K562 (cell line): ENCODE results near the gene ATF5. TPM values are rescaled to one million over a fixed set of nuclear protein-coding genes. Genes with fewer than 3 reads are reported as not detected.

ENCODE experiments used
- ATF7 ChIP-seq: fragments of 450-650 bp; IDR thresholded peaks from 2 replicates; pipeline ENCODE4 v1.7.1; 2014; ENCODE audit warnings: mild to moderate bottlenecking, moderate library complexity
- BACH1 ChIP-seq: fragments of 200-800 bp; sonication (Bioruptor generic); IDR thresholded peaks from 2 replicates; pipeline ENCODE4 v1.6.1; 2016; ENCODE audit warnings: missing genetic modification characterization, missing compliant biosample characterization
- BRD9 ChIP-seq: fragments of 450-650 bp; IDR thresholded peaks from 2 replicates; pipeline ENCODE4 v1.6.1; 2018; ENCODE audit warnings: low read depth; ENCODE audit not compliant: partially characterized antibody
- CEBPB ChIP-seq: fragments of 450-650 bp; IDR thresholded peaks from 2 replicates; pipeline ENCODE4 v1.6.1; 2016; ENCODE audit warnings: missing genetic modification characterization, missing compliant biosample characterization
- E2F3 ChIP-seq: fragments of 250-450 bp; sonication (Bioruptor Pico); IDR thresholded peaks from 2 replicates; pipeline ENCODE4 v1.4.0; 2020; ENCODE audit warnings: mild to moderate bottlenecking
- FOXJ2 ChIP-seq: fragments of 200-800 bp; sonication (Bioruptor generic); IDR thresholded peaks from 2 replicates; pipeline ENCODE4 v1.6.1; 2016; ENCODE audit warnings: missing genetic modification characterization, missing compliant biosample characterization
- HEY1 ChIP-seq: fragments of 250-450 bp; sonication (Bioruptor Pico); IDR thresholded peaks from 2 replicates; pipeline ENCODE4 v1.5.0; 2020; ENCODE audit warnings: mild to moderate bottlenecking, moderate library complexity, borderline replicate concordance
- KAT7 ChIP-seq: sonication (generic); formaldehyde crosslinking; IDR thresholded peaks from 2 replicates; pipeline ENCODE4 v1.8.0; 2022; ENCODE audit warnings: missing genetic modification reagents, mild to moderate bottlenecking, borderline replicate concordance
- MAZ ChIP-seq, 2 experiments: fragments of 450-650 bp in 1 of 2; sonication (generic) in 1 of 2; formaldehyde crosslinking; IDR thresholded peaks in 1 of 2; conservative IDR thresholded peaks in 1 of 2; 2 replicates each; pipeline versions ENCODE4 v1.4.0 to v1.5.0; 2020; ENCODE audit warnings: mild to moderate bottlenecking in 1 of 2, missing genetic modification reagents in 1 of 2
- MYC ChIP-seq, 2 experiments: fragments of 250-450 bp in 1 of 2; sonication (Bioruptor Pico) in 1 of 2; IDR thresholded peaks; 2 replicates each; pipeline versions ENCODE4 v1.5.1 to v1.6.1; 2012 to 2021; ENCODE audit warnings: low read depth in 2 of 2, borderline replicate concordance in 1 of 2, improper control_type of control experiment in 1 of 2, low read length in 1 of 2, mild to moderate bottlenecking in 1 of 2, moderate library complexity in 1 of 2
- PHB ChIP-seq: fragments of 250-450 bp; sonication (Bioruptor Pico); IDR thresholded peaks from 2 replicates; pipeline ENCODE4 v1.5.0; 2021
- POLR3A ChIP-seq: IDR thresholded peaks from 2 replicates; pipeline ENCODE4 v1.6.1; 2011; ENCODE audit warnings: borderline replicate concordance, mild to moderate bottlenecking, moderate library complexity; ENCODE audit not compliant: insufficient read length, insufficient read depth; ENCODE audit errors: extremely low read depth
- RBFOX2 ChIP-seq: fragments of 200-400 bp; formaldehyde crosslinking; IDR thresholded peaks from 2 replicates; pipeline ENCODE4 v1.6.1; 2017; ENCODE audit warnings: low read depth, mild to moderate bottlenecking, low read length, moderate library complexity
- RCOR1 ChIP-seq, 2 experiments: IDR thresholded peaks; 2 replicates each; pipeline ENCODE4 v1.6.1; 2012; ENCODE audit warnings: low read depth in 2 of 2, low read length in 2 of 2, borderline replicate concordance in 1 of 2, improper control_type of control experiment in 1 of 2
- RNF2 ChIP-seq: sonication (generic); IDR thresholded peaks from 2 replicates; pipeline ENCODE4 v1.6.1; 2016
- TEAD2 ChIP-seq: fragments of 450-650 bp; IDR thresholded peaks from 2 replicates; pipeline ENCODE4 v1.6.1; 2016; ENCODE audit warnings: missing genetic modification characterization, control low read depth, missing compliant biosample characterization
- TOE1 ChIP-seq, 2 experiments: fragments of 450-650 bp in 1 of 2; sonication (generic) in 1 of 2; formaldehyde crosslinking in 1 of 2; IDR thresholded peaks; 2 replicates each; pipeline versions ENCODE4 v1.7.1 to v1.8.0; 2016 to 2022; ENCODE audit warnings: borderline replicate concordance in 2 of 2, mild to moderate bottlenecking in 2 of 2, antibody characterized with exemption in 1 of 2, inconsistent platforms in 1 of 2, low read depth in 1 of 2, missing genetic modification reagents in 1 of 2, moderate library complexity in 1 of 2
- ZEB2 ChIP-seq: fragments of 450-650 bp; IDR thresholded peaks from 2 replicates; pipeline ENCODE4 v1.6.1; 2016
- ZNF274 ChIP-seq: IDR thresholded peaks from 2 replicates; pipeline ENCODE4 v1.6.1; 2011; ENCODE audit warnings: low read depth, mild to moderate bottlenecking, low read length, moderate library complexity, borderline replicate concordance
- ZNF311 ChIP-seq: fragments of 250-450 bp; sonication (Bioruptor Pico); IDR thresholded peaks from 2 replicates; pipeline ENCODE4 v1.4.0; 2020; ENCODE audit warnings: mild to moderate bottlenecking, moderate library complexity
- ZNF707 ChIP-seq: fragments of 250-450 bp; sonication (Bioruptor Pico); conservative IDR thresholded peaks from 2 replicates; pipeline ENCODE4 v1.8.0; 2022; ENCODE audit warnings: inconsistent platforms, mild to moderate bottlenecking, moderate library complexity
- ZNF79 ChIP-seq: fragments of 250-450 bp; sonication (Bioruptor Pico); IDR thresholded peaks from 2 replicates; pipeline ENCODE4 v1.4.0; 2020; ENCODE audit warnings: low read depth, mild to moderate bottlenecking, moderate library complexity
- polyA plus RNA-seq, 8 experiments: library from polyadenylated mRNA; depleted of rRNA in 4 of 8; stranded (reverse) in 5 of 8; unstranded in 3 of 8; fragments of >200 nt; fragmentation: Nextera tagmentation in 2 of 8; fragmentation: Illumina TruSeq in 1 of 8; extraction: Ambion mirVana in 2 of 8; extraction: Trizol in 1 of 8; gene quantifications; 2 replicates each; pipeline versions ENCODE4 v1.2.1 to v1.2.3, GENCODE V29; 2011 to 2014; ENCODE audit warnings: inconsistent platforms in 1 of 8, missing spikeins in 1 of 8
- total RNA-seq, 7 experiments: library from RNA; depleted of rRNA in 6 of 7; stranded (reverse); fragments of >200 nt in 6 of 7; fragmentation: Illumina TruSeq in 2 of 7; extraction: Trizol in 2 of 7; gene quantifications; 2 replicates each; pipeline versions ENCODE4 v1.2.1 to v1.2.3, GENCODE V29; 2011 to 2021; ENCODE audit warnings: low replicate concordance in 1 of 7
- TF ChIP-seq, protein P1 (sequence below): fragments of 250-450 bp; sonication (Bioruptor Pico); IDR thresholded peaks from 2 replicates; pipeline ENCODE4 v1.4.0; 2020; ENCODE audit warnings: mild to moderate bottlenecking
- TF ChIP-seq, protein P2 (sequence below): fragments of 200-800 bp; sonication (Bioruptor generic); IDR thresholded peaks from 2 replicates; pipeline ENCODE4 v1.6.1; 2017; ENCODE audit warnings: missing genetic modification characterization, missing compliant biosample characterization

ATF5 gene
- total and polyA plus RNA-seq, 9 of the 15 experiments (the other 6 are each of a cell fraction or from before 2014, with no cell fraction given), result 3.0 to 57.6 (median 11.1) TPM

DNA sequence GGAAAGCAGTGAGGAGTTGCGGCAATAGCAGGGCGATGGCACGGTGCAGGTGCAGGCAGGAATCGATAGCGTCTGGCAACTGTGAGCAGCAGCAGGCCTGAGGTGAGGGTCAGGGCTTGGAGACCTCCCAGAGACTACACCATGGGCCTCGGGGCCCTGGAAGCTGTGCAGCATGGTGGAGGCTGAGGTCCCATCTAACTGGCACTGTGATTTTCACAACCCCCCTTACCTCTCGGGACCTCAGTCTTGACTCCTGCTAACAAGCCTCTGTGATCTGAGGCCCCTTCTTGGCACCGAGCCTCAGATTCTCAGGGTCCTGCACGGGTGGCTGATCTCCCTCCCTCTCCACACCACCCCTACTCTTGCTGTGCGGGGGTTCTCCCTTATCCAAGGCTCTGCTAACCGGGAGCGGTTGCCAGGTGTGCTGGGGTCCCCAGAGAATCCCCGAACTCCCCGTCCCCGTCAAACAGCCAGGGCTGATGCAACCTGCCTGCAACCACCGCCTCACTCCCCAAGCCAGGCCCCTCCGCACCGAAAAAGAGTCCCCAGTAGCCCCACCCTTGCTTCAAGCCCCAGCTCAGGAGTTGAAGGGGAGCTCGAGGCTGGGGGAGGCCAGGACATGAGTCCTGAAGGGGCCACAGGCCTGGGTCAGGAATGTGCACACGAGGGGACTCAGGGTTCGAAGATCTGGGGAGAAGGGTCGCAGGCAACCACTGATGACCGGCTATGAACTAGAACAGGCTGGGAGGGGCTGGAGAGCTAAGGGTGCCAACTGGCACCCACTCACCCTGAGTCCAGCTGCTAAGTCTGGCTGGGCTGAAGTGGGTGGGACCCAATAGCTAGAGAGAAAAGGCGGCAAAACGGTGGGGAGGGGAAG is 4.8 kb upstream of the ATF5 start (continued):
- TF ChIP-seq RNF2 (peak; percentile 71; the same call in 1 of the 2 replicates), ZEB2 (peak; percentile 55; the same call in 1 of the 2 replicates), RCOR1 (IDR thresholded peaks at IDR 0.05; ENCODE audit: borderline replicate concordance in 1 of 2, low read depth in 2 of 2, low read length in 2 of 2) (peak in 1 of 2 experiments; percentile 54; a peak in 1 of 4 replicates), MYC (IDR thresholded peaks at IDR 0.05; ENCODE audit: low read depth, low read length) (peak; percentile 89), MYC (CRISPR knock-in tag; IDR thresholded peaks at IDR 0.05; ENCODE audit: borderline replicate concordance, low read depth) (0 out of 2 replicates have a peak, but pooled peaks have one; percentile 38), KAT7 (CRISPR knock-in tag) (0 out of 2 replicates have a peak, but pooled peaks have one; percentile 13), TOE1 (IDR thresholded peaks at IDR 0.05; ENCODE audit: borderline replicate concordance) (no peak; the same call in 1 of the 2 replicates), TOE1 (CRISPR knock-in tag; IDR thresholded peaks at IDR 0.05; ENCODE audit: borderline replicate concordance, low read depth) (no peak), ZNF311 (0 out of 2 replicates have a peak, but pooled peaks have one; percentile 10), E2F3 (CRISPR knock-in tag) (peak; percentile 50; the same call in 1 of the 2 replicates), POLR3A (no peak), PHB (CRISPR knock-in tag) (0 out of 2 replicates have a peak, but pooled peaks have one; percentile 48), RBFOX2 (peak; percentile 82), ZNF274 (no peak), ZNF707 (peak; percentile 35; the same call in 1 of the 2 replicates), TEAD2 (tag) (no peak), BACH1 (tag) (peak; percentile 43; the same call in 1 of the 2 replicates), FOXJ2 (tag) (peak; percentile 63; the same call in 1 of the 2 replicates), HEY1 (CRISPR knock-in tag) (peak; percentile 86; the same call in 1 of the 2 replicates), MAZ (CRISPR knock-in tag; conservative IDR thresholded peaks at IDR 0.05 in 1 of 2, IDR thresholded peaks at IDR 0.05 in 1 of 2) (peak; percentile 93 to 94), ATF7 (peak; percentile 81), CEBPB (tag) (peak; percentile 50; the same call in 1 of the 2 replicates), ZNF79 (CRISPR knock-in tag) (0 out of 2 replicates have a peak, but pooled peaks have one; percentile 39), BRD9 (peak; percentile 90)
- TF ChIP-seq, protein P1, sequence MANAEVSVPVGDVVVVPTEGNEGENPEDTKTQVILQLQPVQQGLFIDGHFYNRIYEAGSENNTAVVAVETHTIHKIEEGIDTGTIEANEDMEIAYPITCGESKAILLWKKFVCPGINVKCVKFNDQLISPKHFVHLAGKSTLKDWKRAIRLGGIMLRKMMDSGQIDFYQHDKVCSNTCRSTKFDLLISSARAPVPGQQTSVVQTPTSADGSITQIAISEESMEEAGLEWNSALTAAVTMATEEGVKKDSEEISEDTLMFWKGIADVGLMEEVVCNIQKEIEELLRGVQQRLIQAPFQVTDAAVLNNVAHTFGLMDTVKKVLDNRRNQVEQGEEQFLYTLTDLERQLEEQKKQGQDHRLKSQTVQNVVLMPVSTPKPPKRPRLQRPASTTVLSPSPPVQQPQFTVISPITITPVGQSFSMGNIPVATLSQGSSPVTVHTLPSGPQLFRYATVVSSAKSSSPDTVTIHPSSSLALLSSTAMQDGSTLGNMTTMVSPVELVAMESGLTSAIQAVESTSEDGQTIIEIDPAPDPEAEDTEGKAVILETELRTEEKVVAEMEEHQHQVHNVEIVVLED (CRISPR knock-in tag), result peak; percentile 36; the same call in 1 of the 2 replicates
- TF ChIP-seq, protein P2, sequence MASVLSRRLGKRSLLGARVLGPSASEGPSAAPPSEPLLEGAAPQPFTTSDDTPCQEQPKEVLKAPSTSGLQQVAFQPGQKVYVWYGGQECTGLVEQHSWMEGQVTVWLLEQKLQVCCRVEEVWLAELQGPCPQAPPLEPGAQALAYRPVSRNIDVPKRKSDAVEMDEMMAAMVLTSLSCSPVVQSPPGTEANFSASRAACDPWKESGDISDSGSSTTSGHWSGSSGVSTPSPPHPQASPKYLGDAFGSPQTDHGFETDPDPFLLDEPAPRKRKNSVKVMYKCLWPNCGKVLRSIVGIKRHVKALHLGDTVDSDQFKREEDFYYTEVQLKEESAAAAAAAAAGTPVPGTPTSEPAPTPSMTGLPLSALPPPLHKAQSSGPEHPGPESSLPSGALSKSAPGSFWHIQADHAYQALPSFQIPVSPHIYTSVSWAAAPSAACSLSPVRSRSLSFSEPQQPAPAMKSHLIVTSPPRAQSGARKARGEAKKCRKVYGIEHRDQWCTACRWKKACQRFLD (CRISPR knock-in tag), result peak; percentile 70
